Measurements from ENCODE around the gene ZFP36L1.

The ZFP36L1 gene

DNA sequence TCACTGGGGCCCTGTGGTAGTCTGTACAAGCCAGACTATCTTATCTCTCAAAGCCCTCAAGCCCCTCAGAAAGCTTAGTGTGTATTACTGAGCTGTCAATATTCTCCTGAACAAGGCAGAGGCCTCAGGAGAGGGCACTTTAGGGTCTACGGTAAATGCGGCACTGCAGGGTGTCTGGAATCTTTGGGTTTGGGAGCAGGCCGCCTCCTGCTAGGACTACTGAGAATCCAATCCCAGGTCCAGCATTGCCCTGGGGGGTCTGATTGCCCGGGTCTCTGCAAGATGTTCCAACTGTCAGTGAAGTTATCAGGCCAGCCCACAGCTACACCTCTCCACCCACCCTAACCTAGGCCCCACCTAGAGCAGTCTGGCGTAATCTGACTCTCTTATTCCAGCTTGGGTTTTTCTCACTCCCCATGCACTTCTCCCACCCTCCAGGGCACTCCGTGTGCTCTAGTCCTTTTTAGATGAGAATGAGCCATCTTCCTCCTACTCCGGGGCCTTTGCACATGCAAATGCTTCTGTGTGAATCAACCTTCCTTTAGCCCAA is 4.3 kb upstream of the ZFP36L1 start:
- TF ChIP-seq, protein P1, sequence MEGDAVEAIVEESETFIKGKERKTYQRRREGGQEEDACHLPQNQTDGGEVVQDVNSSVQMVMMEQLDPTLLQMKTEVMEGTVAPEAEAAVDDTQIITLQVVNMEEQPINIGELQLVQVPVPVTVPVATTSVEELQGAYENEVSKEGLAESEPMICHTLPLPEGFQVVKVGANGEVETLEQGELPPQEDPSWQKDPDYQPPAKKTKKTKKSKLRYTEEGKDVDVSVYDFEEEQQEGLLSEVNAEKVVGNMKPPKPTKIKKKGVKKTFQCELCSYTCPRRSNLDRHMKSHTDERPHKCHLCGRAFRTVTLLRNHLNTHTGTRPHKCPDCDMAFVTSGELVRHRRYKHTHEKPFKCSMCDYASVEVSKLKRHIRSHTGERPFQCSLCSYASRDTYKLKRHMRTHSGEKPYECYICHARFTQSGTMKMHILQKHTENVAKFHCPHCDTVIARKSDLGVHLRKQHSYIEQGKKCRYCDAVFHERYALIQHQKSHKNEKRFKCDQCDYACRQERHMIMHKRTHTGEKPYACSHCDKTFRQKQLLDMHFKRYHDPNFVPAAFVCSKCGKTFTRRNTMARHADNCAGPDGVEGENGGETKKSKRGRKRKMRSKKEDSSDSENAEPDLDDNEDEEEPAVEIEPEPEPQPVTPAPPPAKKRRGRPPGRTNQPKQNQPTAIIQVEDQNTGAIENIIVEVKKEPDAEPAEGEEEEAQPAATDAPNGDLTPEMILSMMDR (IDR thresholded peaks at IDR 0.05; ENCODE audit: low read depth, low read length, missing control alignments), result no peak
- DNase-seq (ENCODE audit: low read depth), result no peak
- in situ Hi-C loops (cut with HindIII; ENCODE audit: low sequenced_read_pairs), result no loop called here
- H3K4me3 ChIP-seq (ENCODE audit: low read depth, low read length), result no peak overlapping the region

DNA sequence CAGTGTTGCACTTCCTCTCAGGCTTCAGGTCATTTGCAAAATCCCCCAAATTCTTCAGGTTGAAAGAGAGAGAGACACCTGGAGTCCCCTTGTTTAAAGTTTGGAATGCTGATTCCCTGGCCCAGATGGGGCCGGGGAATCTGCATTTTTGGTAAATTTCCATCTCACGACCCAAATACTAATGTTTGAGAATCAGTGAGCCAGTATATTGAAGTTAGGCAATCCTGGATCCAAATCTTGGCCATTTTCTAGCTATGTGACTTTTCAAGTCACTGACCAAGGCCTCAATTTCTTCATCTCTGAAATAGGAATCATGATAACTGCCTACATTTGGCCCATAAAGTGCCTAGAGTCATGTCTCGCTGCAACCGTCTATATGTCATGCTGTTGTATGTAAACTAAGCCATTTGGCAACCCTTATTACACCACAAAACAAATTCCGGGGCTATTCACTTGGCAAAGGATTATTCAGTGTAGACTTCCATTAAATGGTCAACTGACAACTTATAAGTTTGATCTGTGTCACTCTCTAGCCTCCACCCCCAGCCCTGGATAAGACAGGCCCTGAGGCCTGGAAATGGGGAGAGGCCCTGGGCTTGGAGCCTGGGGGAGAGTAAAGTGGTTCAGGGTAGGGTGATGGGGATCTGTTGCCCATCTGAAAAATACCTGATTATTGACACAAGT is 3.7 kb upstream of the ZFP36L1 start:
- peak overlapping the region; percentile 99 for H3K4me3 ChIP-seq (ENCODE audit: low read depth, low read length)
- TF ChIP-seq, protein P1 (IDR thresholded peaks at IDR 0.05; ENCODE audit: low read depth, low read length, missing control alignments), result no peak
- DNase-seq (ENCODE audit: low read depth), result no peak
- in situ Hi-C loops (cut with HindIII; ENCODE audit: low sequenced_read_pairs), result no loop called here

DNA sequence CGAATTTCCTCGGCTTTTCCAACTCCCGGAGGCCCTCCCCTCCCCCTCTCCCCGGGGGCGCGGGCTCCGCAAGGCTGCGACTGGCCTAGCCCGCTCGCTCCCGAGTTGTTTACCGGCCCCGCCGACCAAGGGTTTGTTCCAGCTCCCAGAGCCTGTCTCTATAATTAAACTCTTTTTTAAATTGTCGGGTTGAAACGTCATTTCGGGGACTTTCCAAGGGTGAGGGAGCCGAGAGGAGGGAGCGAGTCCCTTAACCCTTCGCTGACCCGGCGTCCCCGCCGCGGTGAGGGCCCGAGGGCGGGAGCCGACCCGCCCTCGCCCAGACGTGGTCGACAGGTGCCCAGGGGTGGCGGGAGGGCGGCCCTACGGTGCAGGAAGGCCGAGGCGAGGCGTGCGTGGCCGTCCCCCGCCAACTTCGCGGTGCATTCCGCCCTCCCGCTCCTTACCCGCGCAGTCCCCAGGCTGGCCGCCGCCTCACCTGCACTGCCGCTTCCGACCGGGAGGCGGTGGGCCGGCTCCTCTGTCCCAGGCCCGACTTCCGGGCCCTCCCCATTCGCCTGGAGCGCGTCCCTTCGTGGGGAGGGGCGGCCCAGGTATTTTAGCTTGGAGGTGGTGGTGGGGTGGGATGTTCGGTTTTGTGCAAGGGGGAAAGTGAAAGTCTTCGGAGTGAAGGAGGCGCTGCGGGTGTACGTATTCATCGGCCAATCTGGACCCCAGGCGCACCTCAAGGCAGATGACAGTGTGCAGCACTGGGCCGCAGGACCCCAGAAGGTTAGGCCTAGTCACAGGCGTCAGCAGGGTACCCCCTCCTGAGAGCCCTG is 2.9 kb upstream of the ZFP36L1 start:
- H3K4me3 ChIP-seq (ENCODE audit: low read depth, low read length), result peak overlapping the region; percentile 99
- TF ChIP-seq, protein P1 (IDR thresholded peaks at IDR 0.05; ENCODE audit: low read depth, low read length, missing control alignments), result peak; percentile 69
- in situ Hi-C loops (cut with HindIII; ENCODE audit: low sequenced_read_pairs), result no loop called here
- DNase-seq (ENCODE audit: low read depth), result no peak

DNA sequence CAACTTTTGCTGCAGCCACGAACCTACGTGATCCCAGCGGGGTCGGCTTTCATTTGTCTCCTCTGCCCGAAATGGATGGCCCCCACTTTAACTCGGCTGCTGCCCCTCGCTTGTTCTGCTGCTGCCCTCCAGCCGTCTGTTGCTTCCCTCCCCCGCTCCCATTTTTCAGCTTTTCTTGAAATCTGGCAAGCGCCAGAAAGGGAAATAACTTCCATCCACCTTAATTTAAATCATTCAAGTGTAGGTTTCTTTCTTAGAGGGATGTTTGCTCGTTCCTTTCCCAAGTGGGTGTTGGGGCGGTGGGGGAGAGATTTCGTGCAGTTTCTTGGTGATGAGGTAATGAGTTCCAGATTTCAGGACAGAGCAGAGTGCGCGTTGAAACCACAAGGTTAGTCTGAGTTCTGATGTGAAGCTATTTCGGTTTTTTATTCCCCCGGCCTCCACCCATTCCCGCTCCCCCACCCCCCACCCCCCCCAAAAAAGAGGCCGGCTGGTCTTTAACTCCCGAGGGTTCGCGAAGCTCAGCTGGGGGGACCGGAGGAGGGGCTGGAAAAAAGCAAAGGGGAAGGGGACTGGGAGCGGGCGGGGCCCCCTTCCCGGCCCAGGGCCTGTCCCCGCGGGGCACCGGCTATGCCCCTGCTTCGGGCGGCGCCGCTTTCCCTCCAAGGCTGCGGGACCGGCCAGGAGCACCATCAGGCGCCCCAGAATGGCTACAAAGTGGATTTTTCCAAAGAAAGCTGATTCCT is 2.2 kb upstream of the ZFP36L1 start:
- TF ChIP-seq, protein P1 (IDR thresholded peaks at IDR 0.05; ENCODE audit: low read depth, low read length, missing control alignments), result no peak
- peak overlapping the region; percentile 99 for H3K4me3 ChIP-seq (ENCODE audit: low read depth, low read length)
- DNase-seq (ENCODE audit: low read depth), result no peak
- in situ Hi-C loops (cut with HindIII; ENCODE audit: low sequenced_read_pairs), result loop anchor here (5.0 kb wide), 1 partner anchor 543 kb away; no protein-coding TSS in a partner anchor

DNA sequence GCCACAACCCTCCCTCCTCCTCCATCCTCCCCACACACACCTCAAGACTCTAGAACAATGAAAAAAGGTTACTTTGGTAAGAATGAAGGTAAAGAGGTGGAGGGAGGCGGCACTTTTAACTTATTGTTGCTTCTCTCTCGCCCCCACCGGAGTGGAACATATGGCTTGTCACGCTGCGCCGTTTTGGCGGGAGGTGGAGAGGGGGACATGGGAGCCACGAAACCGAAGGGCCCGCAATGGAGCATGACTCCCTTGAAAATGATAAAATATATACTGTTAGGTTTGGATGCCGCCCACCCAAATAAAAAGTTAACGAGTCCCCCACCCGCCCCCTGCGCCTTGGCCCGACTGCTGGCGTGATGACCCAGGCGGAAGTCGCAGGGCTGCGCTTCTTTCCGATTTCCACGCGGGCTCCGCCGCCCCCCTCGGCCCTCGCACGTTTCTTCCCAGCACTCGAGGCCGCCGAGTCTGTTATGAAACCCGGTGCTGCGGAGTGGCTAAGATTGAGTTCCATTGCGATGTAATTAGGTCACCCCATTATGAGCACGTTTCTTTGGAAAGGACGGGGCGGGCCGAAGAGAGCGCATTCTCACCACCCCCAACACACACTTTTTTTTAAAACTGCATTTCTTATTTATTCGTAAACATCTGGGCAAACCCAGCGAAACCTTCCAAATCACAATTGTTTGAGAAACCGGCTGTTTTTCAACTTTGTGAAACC is 1.4 kb upstream of the ZFP36L1 start:
- peak overlapping the region; percentile 99 for H3K4me3 ChIP-seq (ENCODE audit: low read depth, low read length)
- in situ Hi-C loops (cut with HindIII; ENCODE audit: low sequenced_read_pairs), result loop anchor here (5.0 kb wide), 1 partner anchor 542 kb away; no protein-coding TSS in a partner anchor
- no peak for DNase-seq (ENCODE audit: low read depth)
- TF ChIP-seq, protein P1 (IDR thresholded peaks at IDR 0.05; ENCODE audit: low read depth, low read length, missing control alignments), result no peak

Measured in astrocyte of the cerebellum (primary cell).